Vagina (tissue), 2 donors: ENCODE results near the gene KIAA1755. TPM values are rescaled to one million over a fixed set of nuclear protein-coding genes. Genes with fewer than 3 reads are reported as not detected.

Source experiments
- DNase-seq, 2 donors: peaks; one replicate each; pipeline ENCODE4 v3.0.0-alpha.2; 2017; ENCODE audit errors: extremely low spot score in 2 of 2
- H3K27ac ChIP-seq: fragments of 200-600 bp; sonication (generic); one replicate; pipeline ENCODE4 v1.5.1; 2019
- H3K27me3 ChIP-seq: fragments of 200-600 bp; sonication (generic); one replicate; pipeline ENCODE4 v1.5.1; 2019
- H3K36me3 ChIP-seq, 2 donors: fragments of 200-600 bp; sonication (generic); one replicate each; pipeline ENCODE4 v1.5.1; 2017 to 2019
- H3K4me1 ChIP-seq: fragments of 200-600 bp; sonication (generic); one replicate; pipeline ENCODE4 v1.5.1; 2019
- H3K4me3 ChIP-seq, 2 donors: fragments of 200-600 bp; sonication (generic); 1 replicate in 1 of 2; 2 replicates in 1 of 2; pipeline ENCODE4 v1.5.1; 2016 to 2019
- H3K9me3 ChIP-seq: fragments of 200-600 bp; sonication (generic); one replicate; pipeline ENCODE4 v1.5.1; 2019
- POLR2A ChIP-seq, 2 donors: fragments of 450-650 bp; IDR thresholded peaks; one replicate each; pipeline ENCODE4 v1.6.1; 2017; ENCODE audit warnings: antibody characterized with exemption in 2 of 2, mild to moderate bottlenecking in 2 of 2, moderate library complexity in 2 of 2
- POLR2AphosphoS5 ChIP-seq, 2 donors: sonication (generic); formaldehyde crosslinking; IDR thresholded peaks; one replicate each; pipeline ENCODE4 v1.9.0; 2017; ENCODE audit warnings: antibody characterized with exemption in 2 of 2, mild to moderate bottlenecking in 2 of 2, low read depth in 1 of 2; ENCODE audit not compliant: insufficient read depth in 1 of 2
- intact Hi-C: fragments of 100-400 bp; cut with DNase I; formaldehyde crosslinking; loops from one replicate; pipeline ENCODE4 v1.15.1; 2023
- total RNA-seq: library from RNA; depleted of rRNA; stranded (reverse); fragments of >200 nt; gene quantifications from one replicate; pipeline ENCODE4 v1.2.3, GENCODE V29; 2016
- TF ChIP-seq, protein P1 (sequence below), 3 experiments: fragments of 450-650 bp in 2 of 3; fragments of 200-600 bp in 1 of 3; sonication (generic) in 1 of 3; IDR thresholded peaks; one replicate each; pipeline ENCODE4 v1.5.1; 2017 to 2019; ENCODE audit warnings: antibody characterized with exemption in 3 of 3, mild to moderate bottlenecking in 2 of 3, moderate library complexity in 2 of 3

Gene KIAA1755
- total RNA-seq, 1 donor from 2014 or later, result 2.7 TPM

DNA sequence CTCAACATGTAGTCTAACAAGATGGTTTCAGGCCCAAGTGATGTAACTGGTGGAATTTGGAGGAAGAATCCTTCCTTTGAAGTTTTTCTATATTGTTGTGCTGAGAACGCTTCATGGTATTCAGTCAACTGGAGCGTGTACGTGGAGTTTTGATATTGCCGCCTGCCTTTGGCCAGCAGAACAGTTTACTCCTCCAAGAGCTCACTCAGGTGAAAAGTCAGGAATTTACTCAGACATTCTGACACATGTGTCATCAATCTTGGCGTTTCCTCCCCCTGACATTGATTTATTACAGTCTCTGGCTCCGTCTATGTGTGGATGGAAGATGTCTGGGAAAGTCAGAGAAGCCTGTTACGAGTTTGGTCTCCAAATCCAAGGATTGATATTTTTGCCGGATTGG, 76.4 kb downstream of the KIAA1755 start:
- intact Hi-C loops, result no loop called here
- Histone ChIP-seq H3K27me3 (no peaks in the 10 kb centered on the region), H3K27ac (no peak overlapping the region), H3K36me3 (no peaks in the 10 kb centered on the region), H3K4me3 (no peak overlapping the region), H3K4me1 (no peaks in the 10 kb centered on the region), H3K9me3 (no peaks in the 10 kb centered on the region)
- TF ChIP-seq, protein P1, sequence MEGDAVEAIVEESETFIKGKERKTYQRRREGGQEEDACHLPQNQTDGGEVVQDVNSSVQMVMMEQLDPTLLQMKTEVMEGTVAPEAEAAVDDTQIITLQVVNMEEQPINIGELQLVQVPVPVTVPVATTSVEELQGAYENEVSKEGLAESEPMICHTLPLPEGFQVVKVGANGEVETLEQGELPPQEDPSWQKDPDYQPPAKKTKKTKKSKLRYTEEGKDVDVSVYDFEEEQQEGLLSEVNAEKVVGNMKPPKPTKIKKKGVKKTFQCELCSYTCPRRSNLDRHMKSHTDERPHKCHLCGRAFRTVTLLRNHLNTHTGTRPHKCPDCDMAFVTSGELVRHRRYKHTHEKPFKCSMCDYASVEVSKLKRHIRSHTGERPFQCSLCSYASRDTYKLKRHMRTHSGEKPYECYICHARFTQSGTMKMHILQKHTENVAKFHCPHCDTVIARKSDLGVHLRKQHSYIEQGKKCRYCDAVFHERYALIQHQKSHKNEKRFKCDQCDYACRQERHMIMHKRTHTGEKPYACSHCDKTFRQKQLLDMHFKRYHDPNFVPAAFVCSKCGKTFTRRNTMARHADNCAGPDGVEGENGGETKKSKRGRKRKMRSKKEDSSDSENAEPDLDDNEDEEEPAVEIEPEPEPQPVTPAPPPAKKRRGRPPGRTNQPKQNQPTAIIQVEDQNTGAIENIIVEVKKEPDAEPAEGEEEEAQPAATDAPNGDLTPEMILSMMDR (IDR thresholded peaks at IDR 0.05), result no peak
- TF ChIP-seq POLR2AphosphoS5 (IDR thresholded peaks at IDR 0.05; ENCODE audit: insufficient read depth in 1 of 2, low read depth in 1 of 2) (no peak), POLR2A (IDR thresholded peaks at IDR 0.05) (no peak)
- DNase-seq, result no peak

DNA sequence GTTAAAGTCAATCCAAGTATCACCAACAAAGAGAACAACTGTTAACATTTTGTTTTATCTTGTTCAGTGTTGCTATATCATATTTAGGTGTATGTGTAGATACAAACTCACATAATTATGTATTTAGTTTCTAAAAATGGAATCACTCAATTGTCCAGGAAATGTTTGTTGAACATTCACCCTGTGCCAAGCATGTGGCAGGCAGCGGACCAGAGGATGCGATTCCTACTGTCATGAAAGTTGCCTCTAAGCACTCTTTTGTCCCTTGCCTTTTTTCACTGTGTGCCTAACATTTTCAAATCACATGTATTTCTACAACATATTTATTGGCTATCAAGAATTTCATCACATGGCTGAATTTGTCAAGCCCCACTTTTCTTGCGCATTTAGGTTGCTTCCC, 78.6 kb downstream of the KIAA1755 start:
- Histone ChIP-seq H3K4me3 (no peak overlapping the region), H3K27ac (no peak overlapping the region), H3K36me3 (no peaks in the 10 kb centered on the region), H3K27me3 (no peaks in the 10 kb centered on the region), H3K9me3 (no peaks in the 10 kb centered on the region), H3K4me1 (no peaks in the 10 kb centered on the region)
- no peak for DNase-seq
- no peak for TF ChIP-seq POLR2A (IDR thresholded peaks at IDR 0.05)
- no peak for TF ChIP-seq POLR2AphosphoS5 (IDR thresholded peaks at IDR 0.05; ENCODE audit: insufficient read depth in 1 of 2, low read depth in 1 of 2)
- TF ChIP-seq, protein P1 (IDR thresholded peaks at IDR 0.05), result no peak
- intact Hi-C loops, result no loop called here

DNA sequence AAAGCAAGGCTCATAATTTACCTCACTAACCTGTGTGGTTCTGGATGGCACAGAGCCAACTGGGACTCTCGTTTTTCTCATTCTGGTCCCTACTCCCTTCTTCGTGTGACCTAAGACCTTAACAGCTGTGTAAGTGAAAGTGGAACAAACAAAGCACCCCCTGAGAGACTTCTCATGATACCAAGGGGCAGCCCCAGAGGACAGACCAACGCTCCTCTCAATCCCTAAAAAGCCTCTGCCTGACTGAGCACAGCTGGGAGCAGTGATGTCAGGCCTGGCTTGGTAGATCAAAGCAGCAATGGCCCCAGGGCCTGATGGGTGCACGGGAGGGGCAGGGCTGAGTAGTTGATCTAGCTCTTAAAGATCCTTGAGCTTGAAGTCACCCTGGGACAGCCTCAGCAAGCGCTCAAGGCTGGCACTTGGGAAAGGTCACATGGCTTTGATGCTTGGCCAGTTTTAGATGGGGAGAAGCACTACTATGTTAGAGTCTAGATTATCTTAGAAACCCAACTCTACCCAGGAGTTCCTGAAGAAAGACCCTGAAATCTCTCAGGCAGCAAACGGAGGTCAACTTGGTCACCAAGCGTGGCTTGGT, 79.2 kb downstream of the KIAA1755 start:
- no peaks in the 10 kb centered on the region for H3K4me1 ChIP-seq
- intact Hi-C loops, result no loop called here
- H3K4me3 ChIP-seq, result no peak overlapping the region
- no peaks in the 10 kb centered on the region for H3K27me3 ChIP-seq
- no peaks in the 10 kb centered on the region for H3K36me3 ChIP-seq
- DNase-seq, result no peak
- TF ChIP-seq, protein P1 (IDR thresholded peaks at IDR 0.05), result no peak
- TF ChIP-seq POLR2AphosphoS5 (IDR thresholded peaks at IDR 0.05; ENCODE audit: insufficient read depth in 1 of 2, low read depth in 1 of 2) (no peak), POLR2A (IDR thresholded peaks at IDR 0.05) (no peak)
- no peak overlapping the region for H3K27ac ChIP-seq
- no peaks in the 10 kb centered on the region for H3K9me3 ChIP-seq

DNA sequence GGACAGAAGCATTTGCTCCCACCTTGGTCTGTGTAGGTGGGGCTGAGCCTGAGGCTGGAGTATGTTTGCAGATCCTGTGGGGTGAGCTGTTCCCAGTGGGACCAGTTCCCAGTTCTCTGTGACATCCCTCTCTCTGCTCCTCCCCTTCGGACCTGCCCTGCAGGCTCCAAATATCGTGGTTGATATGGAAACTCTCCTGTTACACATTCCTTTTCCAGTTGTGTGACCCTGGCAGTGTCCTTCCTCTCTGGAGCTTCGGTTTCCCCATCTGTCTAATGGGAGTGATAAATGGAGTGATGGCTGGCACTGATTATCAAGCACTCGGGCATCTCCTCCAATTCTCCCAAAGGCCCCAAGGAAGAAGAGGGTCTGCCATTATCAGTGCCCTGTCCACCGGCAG, 79.8 kb downstream of the KIAA1755 start:
- DNase-seq, result no peak
- Histone ChIP-seq H3K36me3 (no peaks in the 10 kb centered on the region), H3K27me3 (no peaks in the 10 kb centered on the region), H3K9me3 (no peaks in the 10 kb centered on the region), H3K4me3 (no peak overlapping the region), H3K4me1 (no peaks in the 10 kb centered on the region), H3K27ac (no peak overlapping the region)
- TF ChIP-seq, protein P1 (IDR thresholded peaks at IDR 0.05), result no peak
- intact Hi-C loops, result no loop called here

DNA sequence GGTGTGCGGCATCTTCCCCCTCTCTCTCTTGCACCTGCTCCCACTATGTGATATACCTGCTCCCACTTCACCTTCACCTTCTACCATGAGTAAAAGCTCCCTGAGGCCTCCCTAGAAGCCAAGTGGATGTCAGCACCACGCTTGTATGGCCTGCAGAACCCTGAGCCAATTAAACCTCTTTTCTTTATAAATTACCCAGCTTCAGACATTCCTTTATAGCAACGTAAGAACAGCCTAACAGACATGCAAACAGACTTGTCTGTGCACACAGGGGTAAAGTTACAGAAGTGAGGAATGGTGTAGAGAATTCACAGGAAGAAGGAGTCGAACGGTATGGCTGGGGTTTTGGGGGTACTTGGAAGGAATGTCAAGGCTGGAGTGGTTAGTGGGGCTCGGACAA, 80.7 kb downstream of the KIAA1755 start:
- DNase-seq, result no peak
- no peak for TF ChIP-seq POLR2AphosphoS5 (IDR thresholded peaks at IDR 0.05; ENCODE audit: insufficient read depth in 1 of 2, low read depth in 1 of 2)
- TF ChIP-seq, protein P1 (IDR thresholded peaks at IDR 0.05), result no peak
- no peak for TF ChIP-seq POLR2A (IDR thresholded peaks at IDR 0.05)
- H3K4me1 ChIP-seq, result no peaks in the 10 kb centered on the region
- H3K27ac ChIP-seq, result no peak overlapping the region
- H3K4me3 ChIP-seq, result no peak overlapping the region
- no peaks in the 10 kb centered on the region for H3K27me3 ChIP-seq
- H3K9me3 ChIP-seq, result no peaks in the 10 kb centered on the region
- no peaks in the 10 kb centered on the region for H3K36me3 ChIP-seq
- intact Hi-C loops, result no loop called here
